H9 (cell line): Measurements from ENCODE around the gene TMPRSS7. TPM values are rescaled to one million over a fixed set of nuclear protein-coding genes. Genes with fewer than 3 reads are reported as not detected.

ENCODE experiments used
- DNase-seq: peaks from one replicate; pipeline ENCODE4 v3.0.0-alpha.2; 2017
- H2AFZ ChIP-seq: one replicate; pipeline ENCODE4 v1.6.1; 2013; ENCODE audit warnings: mild to moderate bottlenecking, low read length, control low read depth, moderate library complexity
- H2AK5ac ChIP-seq: 2 replicates; pipeline ENCODE4 v1.6.1; 2013; ENCODE audit warnings: low read length, control low read depth, mixed read lengths; ENCODE audit not compliant: insufficient read length
- H2BK120ac ChIP-seq: one replicate; pipeline ENCODE4 v1.6.1; 2013; ENCODE audit warnings: low read depth, mild to moderate bottlenecking, low read length, control low read depth, inconsistent platforms; ENCODE audit not compliant: poor library complexity, severe bottlenecking
- H2BK12ac ChIP-seq: 2 replicates; pipeline ENCODE4 v1.6.1; 2013; ENCODE audit warnings: low read length, control low read depth, mixed read lengths, low read depth; ENCODE audit not compliant: insufficient read length
- H2BK15ac ChIP-seq: 2 replicates; pipeline ENCODE4 v1.6.1; 2013; ENCODE audit warnings: low read depth, low read length, control low read depth
- H2BK20ac ChIP-seq: one replicate; pipeline ENCODE4 v1.6.1; 2013; ENCODE audit warnings: low read depth, mild to moderate bottlenecking, low read length, control low read depth, inconsistent platforms; ENCODE audit not compliant: poor library complexity, severe bottlenecking
- H2BK5ac ChIP-seq: 2 replicates; pipeline ENCODE4 v1.6.1; 2013; ENCODE audit warnings: low read length, control low read depth, mixed read lengths; ENCODE audit not compliant: insufficient read length
- H3K14ac ChIP-seq: 2 replicates; pipeline ENCODE4 v1.6.1; 2013; ENCODE audit warnings: low read length, control low read depth; ENCODE audit not compliant: insufficient read depth
- H3K18ac ChIP-seq: 2 replicates; pipeline ENCODE4 v1.6.1; 2013; ENCODE audit warnings: low read depth, mild to moderate bottlenecking, mixed read lengths, low read length, control low read depth; ENCODE audit not compliant: insufficient read length
- H3K23ac ChIP-seq: 2 replicates; pipeline ENCODE4 v1.6.1; 2013; ENCODE audit warnings: low read length, control low read depth, mixed read lengths, low read depth; ENCODE audit not compliant: insufficient read length
- H3K23me2 ChIP-seq: 2 replicates; pipeline ENCODE4 v1.6.1; 2013; ENCODE audit warnings: low read depth, mild to moderate bottlenecking, mixed read lengths, low read length, control low read depth; ENCODE audit not compliant: insufficient read length, poor library complexity, severe bottlenecking
- H3K27ac ChIP-seq: 2 replicates; pipeline ENCODE4 v1.5.1; 2013; ENCODE audit warnings: low read length, control low read depth, mixed read lengths, low read depth; ENCODE audit not compliant: insufficient read length
- H3K27me3 ChIP-seq: 2 replicates; pipeline ENCODE4 v1.6.1; 2013; ENCODE audit warnings: low read length, control low read depth, inconsistent platforms; ENCODE audit not compliant: insufficient read depth
- H3K4ac ChIP-seq: 2 replicates; pipeline ENCODE4 v1.6.1; 2013; ENCODE audit warnings: low read depth, mild to moderate bottlenecking, control low read depth, inconsistent platforms, low read length, moderate library complexity
- H3K4me1 ChIP-seq: 2 replicates; pipeline ENCODE4 v1.6.1; 2013; ENCODE audit warnings: low read length, control low read depth, inconsistent platforms; ENCODE audit not compliant: insufficient read depth
- H3K4me2 ChIP-seq: 2 replicates; pipeline ENCODE4 v1.6.1; 2013; ENCODE audit warnings: low read length, control low read depth, mixed read lengths; ENCODE audit not compliant: insufficient read length, insufficient read depth
- H3K56ac ChIP-seq: 2 replicates; pipeline ENCODE4 v1.6.1; 2013; ENCODE audit warnings: low read depth, mild to moderate bottlenecking, mixed read lengths, low read length, control low read depth; ENCODE audit not compliant: insufficient read length
- H3K79me1 ChIP-seq: 2 replicates; pipeline ENCODE4 v1.6.1; 2013; ENCODE audit warnings: low read depth, mild to moderate bottlenecking, moderate library complexity, low read length, control low read depth, inconsistent platforms; ENCODE audit not compliant: insufficient read depth, poor library complexity, severe bottlenecking
- H3K79me2 ChIP-seq: 2 replicates; pipeline ENCODE4 v1.6.1; 2013; ENCODE audit warnings: low read length, control low read depth, inconsistent platforms; ENCODE audit not compliant: insufficient read depth
- H3K9ac ChIP-seq: 2 replicates; pipeline ENCODE4 v1.6.1; 2013; ENCODE audit warnings: low read length, control low read depth, mixed read lengths; ENCODE audit not compliant: insufficient read length; ENCODE audit errors: extremely low read depth
- H3K9me3 ChIP-seq: one replicate; pipeline ENCODE4 v1.6.1; 2013; ENCODE audit warnings: low read depth, low read length, inconsistent platforms; ENCODE audit not compliant: control insufficient read depth
- H3T11ph ChIP-seq: one replicate; pipeline ENCODE4 v1.6.1; 2013; ENCODE audit warnings: mild to moderate bottlenecking, low read length, control low read depth, inconsistent platforms
- H4K20me1 ChIP-seq: one replicate; pipeline ENCODE4 v1.6.1; 2013; ENCODE audit not compliant: control insufficient read depth, insufficient read length, insufficient read depth
- H4K5ac ChIP-seq: 2 replicates; pipeline ENCODE4 v1.6.1; 2013; ENCODE audit warnings: low read depth, mild to moderate bottlenecking, mixed read lengths, low read length, control low read depth; ENCODE audit not compliant: insufficient read length
- H4K8ac ChIP-seq: replicated peaks from 2 replicates; pipeline ENCODE4 v1.6.1; 2013; ENCODE audit warnings: low read length, control low read depth, mixed read lengths, low read depth; ENCODE audit not compliant: insufficient read length
- H4K91ac ChIP-seq: 2 replicates; pipeline ENCODE4 v1.6.1; 2013; ENCODE audit warnings: low read depth, mild to moderate bottlenecking, moderate library complexity, mixed read lengths, low read length, control low read depth; ENCODE audit not compliant: insufficient read length
- H3K27ac Mint-ChIP-seq, 3 experiments: 2 replicates in 2 of 3; 3 replicates in 1 of 3; pipeline ENCODE4 v1.8.0; 2020 to 2021; ENCODE audit warnings: mixed read lengths in 3 of 3, mild to moderate bottlenecking in 1 of 3, moderate library complexity in 1 of 3
- H3K27me3 Mint-ChIP-seq: 2 replicates; pipeline ENCODE4 v1.8.0; 2021; ENCODE audit warnings: low read depth, mild to moderate bottlenecking, moderate library complexity, mixed read lengths
- H3K36me3 Mint-ChIP-seq, 3 experiments: 2 replicates in 2 of 3; 3 replicates in 1 of 3; pipeline ENCODE4 v1.8.0; 2020 to 2021; ENCODE audit warnings: low read depth in 3 of 3, mixed read lengths in 3 of 3; ENCODE audit not compliant: insufficient read depth in 1 of 3
- H3K4me1 Mint-ChIP-seq, 2 experiments: 2 replicates each; pipeline ENCODE4 v1.8.0; 2020; ENCODE audit warnings: mixed read lengths in 2 of 2
- H3K4me3 Mint-ChIP-seq, 2 experiments: 2 replicates in 1 of 2; 3 replicates in 1 of 2; pipeline ENCODE4 v1.8.0; 2020 to 2021; ENCODE audit warnings: mild to moderate bottlenecking in 2 of 2, mixed read lengths in 2 of 2, moderate library complexity in 1 of 2
- H3K9me3 Mint-ChIP-seq, 2 experiments: 2 replicates in 1 of 2; 3 replicates in 1 of 2; pipeline ENCODE4 v1.8.0; 2020; ENCODE audit warnings: mild to moderate bottlenecking in 2 of 2, mixed read lengths in 2 of 2, moderate library complexity in 1 of 2
- WGBS: extraction: QIAGEN DNeasy Blood & Tissue Kit; methylation state at CpG from one replicate; pipeline ENCODE4 v1.1.7; 2013; ENCODE audit warnings: missing lambda C conversion rate, low lambda C conversion rate, mixed read lengths; ENCODE audit not compliant: insufficient read length; ENCODE audit errors: extremely low coverage; 5-methylcytosine and 5-hydroxymethylcytosine counted together
- total RNA-seq: library from RNA; stranded (reverse); gene quantifications from 2 replicates; pipeline ENCODE4 v1.2.1, GENCODE V29; 2021
- TF ChIP-seq, protein P1 (sequence below): fragments of 200-600 bp; sonication (generic); conservative IDR thresholded peaks from 3 replicates; pipeline ENCODE4 v1.8.0; 2021; ENCODE audit warnings: antibody characterized with exemption, mild to moderate bottlenecking

Gene TMPRSS7
- total RNA-seq, 1 experiment from 2014 or later = not detected

DNA sequence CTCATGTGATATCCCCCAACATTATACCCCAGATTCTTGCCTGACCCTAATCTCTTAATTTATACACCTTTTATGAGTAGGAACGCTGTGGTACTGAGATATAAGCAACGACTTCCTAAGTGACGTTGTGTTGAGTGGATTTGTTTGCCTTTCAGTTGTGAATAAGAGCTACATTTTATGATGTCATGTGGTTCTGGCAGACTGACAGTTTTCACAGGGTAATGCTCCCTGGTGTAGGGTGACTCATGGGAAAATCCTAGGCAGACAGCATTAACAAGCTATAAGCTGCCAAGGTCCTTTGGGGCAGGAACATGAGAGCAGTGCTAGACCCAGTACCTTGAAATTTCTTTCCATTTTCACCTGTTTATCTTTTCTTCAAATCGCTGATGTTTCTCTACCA is 62.8 kb downstream of the TMPRSS7 start:
- Histone ChIP-seq H3K56ac (no peak overlapping the region), H4K20me1 (no peaks in the 10 kb centered on the region), H2AFZ (no peak overlapping the region), H3K4me1 (peaks cover 8% of the 10 kb centered on the region), H3K79me1 (no peaks in the 10 kb centered on the region), H3K27ac (no peak overlapping the region), H2BK20ac (no peak overlapping the region), H2BK15ac (no peak overlapping the region), H3T11ph (no peak overlapping the region), H4K5ac (no peak overlapping the region), H4K91ac (no peak overlapping the region), H4K8ac (no peak overlapping the region), H3K4ac (no peak overlapping the region), H2AK5ac (no peak overlapping the region), H3K4me2 (no peak overlapping the region), H3K27me3 (no peaks in the 10 kb centered on the region), H2BK120ac (no peak overlapping the region), H3K23ac (no peak overlapping the region), H3K14ac (no peak overlapping the region), H3K9me3 (no peaks in the 10 kb centered on the region), H3K79me2 (no peaks in the 10 kb centered on the region), H3K9ac (no peak overlapping the region), H2BK12ac (no peak overlapping the region), H3K18ac (no peak overlapping the region), H2BK5ac (no peak overlapping the region), H3K23me2 (no peaks in the 10 kb centered on the region)
- WGBS = no CpG with 5 or more reads among the region's 4 CpGs
- DNase-seq = no peak
- H3K4me1 Mint-ChIP-seq = peaks cover 12 to 26% of the 10 kb centered on the region in 2 experiments
- H3K4me3 Mint-ChIP-seq = no peak overlapping the region
- H3K27me3 Mint-ChIP-seq = peaks cover 1% of the 10 kb centered on the region; the same call in 1 of the 2 replicates
- no peak overlapping the region for H3K27ac Mint-ChIP-seq
- no peaks in the 10 kb centered on the region for H3K9me3 Mint-ChIP-seq
- peaks cover 3 to 12% (median 7%) of the 10 kb centered on the region in 3 experiments; a peak in 5 of 7 replicates for H3K36me3 Mint-ChIP-seq
- TF ChIP-seq, protein P1, sequence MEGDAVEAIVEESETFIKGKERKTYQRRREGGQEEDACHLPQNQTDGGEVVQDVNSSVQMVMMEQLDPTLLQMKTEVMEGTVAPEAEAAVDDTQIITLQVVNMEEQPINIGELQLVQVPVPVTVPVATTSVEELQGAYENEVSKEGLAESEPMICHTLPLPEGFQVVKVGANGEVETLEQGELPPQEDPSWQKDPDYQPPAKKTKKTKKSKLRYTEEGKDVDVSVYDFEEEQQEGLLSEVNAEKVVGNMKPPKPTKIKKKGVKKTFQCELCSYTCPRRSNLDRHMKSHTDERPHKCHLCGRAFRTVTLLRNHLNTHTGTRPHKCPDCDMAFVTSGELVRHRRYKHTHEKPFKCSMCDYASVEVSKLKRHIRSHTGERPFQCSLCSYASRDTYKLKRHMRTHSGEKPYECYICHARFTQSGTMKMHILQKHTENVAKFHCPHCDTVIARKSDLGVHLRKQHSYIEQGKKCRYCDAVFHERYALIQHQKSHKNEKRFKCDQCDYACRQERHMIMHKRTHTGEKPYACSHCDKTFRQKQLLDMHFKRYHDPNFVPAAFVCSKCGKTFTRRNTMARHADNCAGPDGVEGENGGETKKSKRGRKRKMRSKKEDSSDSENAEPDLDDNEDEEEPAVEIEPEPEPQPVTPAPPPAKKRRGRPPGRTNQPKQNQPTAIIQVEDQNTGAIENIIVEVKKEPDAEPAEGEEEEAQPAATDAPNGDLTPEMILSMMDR = no peak
